Activated CD8-positive, alpha-beta memory T cell treated with anti-CD3 and anti-CD28 coated beads for 24 hours (primary cell): Measurements from ENCODE around the gene ELOVL5.

Source experiments
- DNase-seq: peaks from one replicate; pipeline ENCODE4 v3.0.0-alpha.2; 2020

ELOVL5 gene

GRCh38 chr6:53230775-53231467, 117.8 kb downstream of the ELOVL5 start:
- DNase-seq = no peak

GRCh38 chr6:53227847-53228246, 120.9 kb downstream of the ELOVL5 start:
- no peak for DNase-seq

GRCh38 chr6:53220605-53221004, 128.1 kb downstream of the ELOVL5 start:
- no peak for DNase-seq
